Smooth muscle cell (in vitro differentiated cells): ENCODE results near the gene ADA. TPM values are rescaled to one million over a fixed set of nuclear protein-coding genes. Genes with fewer than 3 reads are reported as not detected.

Experiments used
- DNase-seq: peaks from one replicate; lab custom pipeline; 2025; ENCODE audit not compliant: unreplicated experiment; lab: John Stamatoyannopoulos, UW
- H2AFZ ChIP-seq: fragments of 200-600 bp; sonication (generic); 2 replicates; pipeline ENCODE4 v1.6.0; 2016; ENCODE audit warnings: antibody characterized with exemption, low read depth, mild to moderate bottlenecking
- H3F3A ChIP-seq: fragments of 200-600 bp; sonication (generic); 2 replicates; pipeline ENCODE4 v1.6.0; 2017; ENCODE audit warnings: antibody characterized with exemption, low read depth
- H3K27ac ChIP-seq: fragments of 200-600 bp; sonication (generic); 2 replicates; pipeline ENCODE4 v1.5.1; 2016; ENCODE audit warnings: low read depth, mild to moderate bottlenecking
- H3K27me3 ChIP-seq: fragments of 200-600 bp; sonication (generic); 2 replicates; pipeline ENCODE4 v1.6.1; 2016; ENCODE audit warnings: low read depth, mild to moderate bottlenecking
- H3K36me3 ChIP-seq: fragments of 200-600 bp; sonication (generic); 2 replicates; pipeline ENCODE4 v1.5.1; 2016; ENCODE audit warnings: low read depth
- H3K4me1 ChIP-seq: fragments of 200-600 bp; sonication (generic); 2 replicates; pipeline ENCODE4 v1.5.1; 2016; ENCODE audit warnings: low read depth
- H3K4me2 ChIP-seq: fragments of 200-600 bp; sonication (generic); 2 replicates; pipeline ENCODE4 v1.6.0; 2016; ENCODE audit warnings: mild to moderate bottlenecking
- H3K4me3 ChIP-seq: fragments of 200-600 bp; sonication (generic); 2 replicates; pipeline ENCODE4 v1.5.1; 2016; ENCODE audit warnings: mild to moderate bottlenecking
- H3K79me2 ChIP-seq: fragments of 200-600 bp; sonication (generic); 2 replicates; pipeline ENCODE4 v1.6.0; 2016; ENCODE audit warnings: low read depth, mild to moderate bottlenecking
- H3K9ac ChIP-seq: fragments of 200-600 bp; sonication (generic); 2 replicates; pipeline ENCODE4 v1.6.0; 2016; ENCODE audit warnings: low read depth
- H3K9me3 ChIP-seq: fragments of 200-600 bp; sonication (generic); replicated peaks from 2 replicates; pipeline ENCODE4 v1.5.1; 2016; ENCODE audit warnings: low read depth
- H4K20me1 ChIP-seq: fragments of 200-600 bp; sonication (generic); 2 replicates; pipeline ENCODE4 v1.6.0; 2016; ENCODE audit warnings: low read depth
- CTCF ChIP-seq: fragments of 200-600 bp; sonication (generic); IDR thresholded peaks from 2 replicates; pipeline ENCODE4 v1.5.1; 2017; ENCODE audit warnings: borderline replicate concordance, mild to moderate bottlenecking, antibody characterized with exemption; ENCODE audit not compliant: insufficient read depth, poor library complexity, severe bottlenecking
- WGBS: methylation state at CpG from one replicate; pipeline ENCODE4 v1.1.7; 2016; ENCODE audit warnings: low lambda C conversion rate; 5-methylcytosine and 5-hydroxymethylcytosine counted together
- polyA plus RNA-seq: library from polyadenylated mRNA; unstranded; fragments of >200 nt; fragmentation: Nextera tagmentation; extraction: Ambion mirVana; gene quantifications from 2 replicates; pipeline ENCODE4 v1.2.1, GENCODE V29; 2016
- total RNA-seq: library from RNA; depleted of rRNA; stranded (reverse); fragments of >200 nt; gene quantifications from 2 replicates; pipeline ENCODE4 v1.2.3, GENCODE V29; 2014

The ADA gene
- total and polyA plus RNA-seq, 2 experiments from 2014 or later, result 28.4 to 35.2 TPM

- no peak for TF ChIP-seq CTCF
- 57% methylated on average over 9 of the region's 9 CpGs for WGBS
- Histone ChIP-seq H3K9ac (peak overlapping the region; percentile 1), H3F3A (no peaks in the 10 kb centered on the region), H2AFZ (no peak overlapping the region), H3K27ac (peak overlapping the region; percentile 87), H3K4me1 (peaks cover 20% of the 10 kb centered on the region), H4K20me1 (peaks cover 5% of the 10 kb centered on the region), H3K27me3 (no peaks in the 10 kb centered on the region), H3K36me3 (no peaks in the 10 kb centered on the region), H3K4me3 (no peak overlapping the region), H3K9me3 (no peaks in the 10 kb centered on the region), H3K4me2 (peak overlapping the region; percentile 84), H3K79me2 (peaks cover 45% of the 10 kb centered on the region)
- DNase-seq, result no peak
These were observed 70.8 kb downstream of the ADA start for GRCh38 chr20:44580581-44581268.

GRCh38 chr20:44579313-44580081 lies 72.0 kb downstream of the ADA start:
- Histone ChIP-seq H3K9me3 (no peaks in the 10 kb centered on the region), H3K4me2 (no peak overlapping the region), H3K79me2 (peaks cover 35% of the 10 kb centered on the region), H3K36me3 (no peaks in the 10 kb centered on the region), H3K27ac (peak overlapping the region; percentile 87), H3K27me3 (no peaks in the 10 kb centered on the region), H2AFZ (no peak overlapping the region), H4K20me1 (no peaks in the 10 kb centered on the region), H3K9ac (no peak overlapping the region), H3F3A (peaks cover 3% of the 10 kb centered on the region), H3K4me3 (no peak overlapping the region), H3K4me1 (peaks cover 20% of the 10 kb centered on the region)
- TF ChIP-seq CTCF, result no peak
- DNase-seq, result no peak
- WGBS, result 85% methylated on average over 8 of the region's 8 CpGs

GRCh38 chr20:44576297-44576696 lies 75.2 kb downstream of the ADA start:
- Histone ChIP-seq H3K9me3 (no peaks in the 10 kb centered on the region), H3K79me2 (peaks cover 27% of the 10 kb centered on the region), H3K36me3 (no peaks in the 10 kb centered on the region), H3K4me3 (no peak overlapping the region), H3K27ac (peak overlapping the region; percentile 92), H3K4me2 (peak overlapping the region; percentile 32), H4K20me1 (no peaks in the 10 kb centered on the region), H2AFZ (no peak overlapping the region), H3K9ac (peak overlapping the region; percentile 58), H3F3A (peaks cover 33% of the 10 kb centered on the region), H3K4me1 (peaks cover 10% of the 10 kb centered on the region), H3K27me3 (no peaks in the 10 kb centered on the region)
- 84% methylated on average over 3 of the region's 3 CpGs for WGBS
- no peak for DNase-seq
- no peak for TF ChIP-seq CTCF
